HEK293 (cell line): ENCODE results near the gene HECTD2.

Experiments used
- CTCF ChIA-PET: fragments of 350-600 bp; formaldehyde crosslinking; extraction: SDS; loops from one replicate; lab custom pipeline; 2021; ENCODE audit warnings: antibody characterized with exemption; lab: Yijun Ruan, JAX
- POLR2A ChIA-PET: fragments of 300-600 bp; formaldehyde crosslinking; extraction: SDS; loops from one replicate; lab custom pipeline; 2020; ENCODE audit warnings: antibody characterized with exemption, inconsistent platforms; lab: Yijun Ruan, JAX
- H3K27ac ChIP-seq: fragments of 200-500 bp; sonication (Bioruptor generic); 2 replicates; pipeline ENCODE4 v1.5.1; 2014; ENCODE audit warnings: low read depth, low read length, control low read depth, inconsistent platforms; ENCODE audit errors: extremely low read depth
- H3K36me3 ChIP-seq, 2 experiments: fragments of 200-500 bp in 1 of 2; sonication (Bioruptor generic) in 1 of 2; 1 replicate in 1 of 2; 2 replicates in 1 of 2; pipeline ENCODE4 v1.5.1; 2014 to 2017; ENCODE audit warnings: inconsistent platforms in 2 of 2, low read length in 2 of 2; ENCODE audit not compliant: control insufficient read depth in 2 of 2, insufficient read depth in 1 of 2
- H3K4me1 ChIP-seq: fragments of 200-500 bp; sonication (Bioruptor generic); 2 replicates; pipeline ENCODE4 v1.5.1; 2014; ENCODE audit warnings: mild to moderate bottlenecking, low read length, inconsistent platforms; ENCODE audit not compliant: control insufficient read depth, insufficient read depth
- H3K4me3 ChIP-seq: 2 replicates; pipeline ENCODE4 v1.5.1; 2011; ENCODE audit warnings: low read depth, mild to moderate bottlenecking, control low read depth, low read length, moderate library complexity
- H3K9me3 ChIP-seq: fragments of 200-500 bp; sonication (Bioruptor generic); 2 replicates; pipeline ENCODE4 v1.5.1; 2014; ENCODE audit warnings: low read depth, low read length, inconsistent platforms; ENCODE audit not compliant: control insufficient read depth, insufficient read depth
- GLIS2 ChIP-seq: fragments of 450-650 bp; formaldehyde crosslinking; IDR thresholded peaks from 2 replicates; pipeline ENCODE4 v1.5.1; 2016; ENCODE audit warnings: missing biosample characterization, missing genetic modification characterization
- HOXD13 ChIP-seq: sonication (generic); formaldehyde crosslinking; IDR thresholded peaks from 2 replicates; pipeline ENCODE4 v1.8.0; 2022; ENCODE audit warnings: missing genetic modification reagents, borderline replicate concordance
- IKZF3 ChIP-seq: fragments of 450-650 bp; IDR thresholded peaks from 2 replicates; pipeline ENCODE4 v1.5.0; 2018; ENCODE audit warnings: missing biosample characterization, mild to moderate bottlenecking, missing genetic modification characterization, moderate library complexity
- KLF10 ChIP-seq: fragments of 450-650 bp; IDR thresholded peaks from 2 replicates; pipeline ENCODE4 v1.5.1; 2018; ENCODE audit warnings: missing biosample characterization, mild to moderate bottlenecking, missing genetic modification characterization
- KLF16 ChIP-seq: fragments of 450-650 bp; formaldehyde crosslinking; IDR thresholded peaks from 2 replicates; pipeline ENCODE4 v1.5.1; 2017; ENCODE audit warnings: missing biosample characterization, missing genetic modification characterization
- MYNN ChIP-seq: fragments of 450-650 bp; formaldehyde crosslinking; IDR thresholded peaks from 2 replicates; pipeline ENCODE4 v1.5.1; 2016; ENCODE audit warnings: missing biosample characterization, missing genetic modification characterization, borderline replicate concordance
- SP2 ChIP-seq: fragments of 450-650 bp; formaldehyde crosslinking; IDR thresholded peaks from 2 replicates; pipeline ENCODE4 v1.5.1; 2016; ENCODE audit warnings: missing biosample characterization, missing genetic modification characterization
- SP7 ChIP-seq: fragments of 450-650 bp; formaldehyde crosslinking; IDR thresholded peaks from 2 replicates; pipeline ENCODE4 v1.5.1; 2016; ENCODE audit warnings: missing biosample characterization, missing genetic modification characterization
- TRIM28 ChIP-seq: IDR thresholded peaks from 2 replicates; pipeline ENCODE4 v1.6.1; 2011; ENCODE audit warnings: low read length, control low read depth, borderline replicate concordance
- ZBTB17 ChIP-seq: fragments of 450-650 bp; formaldehyde crosslinking; IDR thresholded peaks from 2 replicates; pipeline ENCODE4 v1.5.1; 2016; ENCODE audit warnings: missing biosample characterization, missing genetic modification characterization
- ZBTB8A ChIP-seq: fragments of 450-650 bp; formaldehyde crosslinking; IDR thresholded peaks from 2 replicates; pipeline ENCODE4 v1.5.1; 2016; ENCODE audit warnings: missing biosample characterization, missing genetic modification characterization
- ZFHX2 ChIP-seq: fragments of 450-650 bp; formaldehyde crosslinking; conservative IDR thresholded peaks from 2 replicates; pipeline ENCODE4 v1.5.1; 2016; ENCODE audit warnings: missing biosample characterization, missing genetic modification characterization
- ZNF10 ChIP-seq: fragments of 450-650 bp; formaldehyde crosslinking; IDR thresholded peaks from 2 replicates; pipeline ENCODE4 v1.5.1; 2017; ENCODE audit warnings: missing biosample characterization, missing genetic modification characterization
- ZNF341 ChIP-seq: fragments of 450-650 bp; formaldehyde crosslinking; IDR thresholded peaks from 2 replicates; pipeline ENCODE4; 2016; ENCODE audit warnings: low read depth, missing biosample characterization, missing genetic modification characterization
- ZNF366 ChIP-seq: fragments of 450-650 bp; formaldehyde crosslinking; conservative IDR thresholded peaks from 2 replicates; pipeline ENCODE4 v1.5.1; 2016; ENCODE audit warnings: missing biosample characterization, missing genetic modification characterization
- ZNF37A ChIP-seq: fragments of 450-650 bp; IDR thresholded peaks from 2 replicates; pipeline ENCODE4 v1.5.1; 2018; ENCODE audit warnings: missing biosample characterization, missing genetic modification characterization
- ZNF549 ChIP-seq: fragments of 450-650 bp; IDR thresholded peaks from 2 replicates; pipeline ENCODE4 v1.5.1; 2018; ENCODE audit warnings: missing biosample characterization, missing genetic modification characterization, mild to moderate bottlenecking, inconsistent platforms, moderate library complexity
- ZNF561 ChIP-seq: fragments of 450-650 bp; IDR thresholded peaks from 2 replicates; pipeline ENCODE4 v1.5.1; 2018; ENCODE audit warnings: missing biosample characterization, missing genetic modification characterization, borderline replicate concordance
- ZNF654 ChIP-seq: fragments of 450-650 bp; formaldehyde crosslinking; IDR thresholded peaks from 2 replicates; pipeline ENCODE4 v1.5.1; 2016; ENCODE audit warnings: low read depth, missing biosample characterization, missing genetic modification characterization
- ZNF830 ChIP-seq: fragments of 450-650 bp; IDR thresholded peaks from 2 replicates; pipeline ENCODE4 v1.5.0; 2018; ENCODE audit warnings: missing biosample characterization, missing genetic modification characterization, low read depth, mild to moderate bottlenecking, moderate library complexity
- TF ChIP-seq, protein P1 (sequence below): fragments of 450-650 bp; formaldehyde crosslinking; IDR thresholded peaks from 2 replicates; pipeline ENCODE4 v1.5.1; 2016; ENCODE audit warnings: missing biosample characterization, missing genetic modification characterization
- TF ChIP-seq, protein P2 (sequence below): fragments of 450-650 bp; formaldehyde crosslinking; IDR thresholded peaks from 2 replicates; pipeline ENCODE4 v1.5.1; 2016; ENCODE audit warnings: missing biosample characterization, missing genetic modification characterization
- TF ChIP-seq, protein P3 (sequence below): fragments of 450-650 bp; formaldehyde crosslinking; conservative IDR thresholded peaks from 2 replicates; pipeline ENCODE4 v1.5.1; 2016; ENCODE audit warnings: low read depth, missing biosample characterization, missing genetic modification characterization

HECTD2 gene

DNA sequence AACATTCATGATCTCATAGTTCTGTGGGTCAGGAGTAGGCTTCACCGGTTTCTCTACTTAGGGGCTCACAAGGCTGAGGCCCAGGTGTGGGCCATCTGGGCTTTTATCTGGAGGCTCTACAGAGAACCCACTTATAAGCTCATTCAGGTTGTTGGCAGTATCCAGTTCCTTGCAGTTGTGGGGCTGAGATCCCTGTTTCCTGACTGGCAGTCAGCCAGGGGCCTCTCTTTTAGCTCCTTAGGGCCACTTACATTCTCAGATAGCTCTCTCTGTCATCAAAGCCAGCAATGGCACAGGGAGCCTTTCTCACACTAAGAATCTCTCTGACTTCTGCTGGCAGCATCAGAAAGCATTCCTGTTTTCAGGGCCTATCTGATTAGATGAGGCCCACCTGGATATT lies 18.2 kb upstream of the HECTD2 start:
- POLR2A ChIA-PET, result interaction anchor here (0.6 kb wide), 1 partner anchor 96 kb away, joined by 5 read pairs; no protein-coding TSS in a partner anchor
- CTCF ChIA-PET, result interaction anchor here (0.5 to 2.7 kb wide), 5 partner anchors 16 to 1070 kb away, joined by 3 to 16 read pairs (median 6); no protein-coding TSS in a partner anchor
- TF ChIP-seq TRIM28, result no peak
- 0 out of 2 replicates have a peak, but pooled peaks have one; percentile 19 for TF ChIP-seq ZNF10

DNA sequence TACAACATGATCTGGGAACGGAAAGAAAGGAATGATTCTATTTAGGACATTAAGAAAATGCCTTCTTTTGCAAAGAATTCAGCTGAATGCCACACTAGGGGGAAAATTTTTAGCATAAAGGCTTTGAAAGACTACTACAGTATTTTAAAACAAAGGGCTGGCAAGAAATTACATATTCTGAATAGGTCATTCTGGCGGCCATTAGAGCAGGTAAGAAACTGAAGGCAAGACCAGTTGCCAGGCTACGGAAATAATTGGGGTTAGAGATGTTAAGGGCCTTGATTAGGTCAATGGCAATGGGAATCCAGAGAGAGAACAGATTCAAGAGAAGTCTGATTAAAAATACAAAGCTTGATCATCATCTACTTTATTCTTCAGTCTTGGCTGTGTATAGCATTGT lies 3.8 kb upstream of the HECTD2 start:
- Histone ChIP-seq H3K4me3 (no peak overlapping the region), H3K27ac (no peak overlapping the region), H3K36me3 (no peaks in the 10 kb centered on the region), H3K9me3 (no peaks in the 10 kb centered on the region), H3K4me1 (no peaks in the 10 kb centered on the region)
- TF ChIP-seq HOXD13 (CRISPR knock-in tag) (no peak), ZNF561 (tag by site-specific recombination) (no peak), ZBTB8A (tag by site-specific recombination) (no peak), ZNF549 (tag by site-specific recombination) (no peak), SP2 (tag by site-specific recombination) (no peak)
- TF ChIP-seq, protein P1, sequence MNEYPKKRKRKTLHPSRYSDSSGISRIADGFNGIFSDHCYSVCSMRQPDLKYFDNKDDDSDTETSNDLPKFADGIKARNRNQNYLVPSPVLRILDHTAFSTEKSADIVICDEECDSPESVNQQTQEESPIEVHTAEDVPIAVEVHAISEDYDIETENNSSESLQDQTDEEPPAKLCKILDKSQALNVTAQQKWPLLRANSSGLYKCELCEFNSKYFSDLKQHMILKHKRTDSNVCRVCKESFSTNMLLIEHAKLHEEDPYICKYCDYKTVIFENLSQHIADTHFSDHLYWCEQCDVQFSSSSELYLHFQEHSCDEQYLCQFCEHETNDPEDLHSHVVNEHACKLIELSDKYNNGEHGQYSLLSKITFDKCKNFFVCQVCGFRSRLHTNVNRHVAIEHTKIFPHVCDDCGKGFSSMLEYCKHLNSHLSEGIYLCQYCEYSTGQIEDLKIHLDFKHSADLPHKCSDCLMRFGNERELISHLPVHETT (tag by site-specific recombination), result no peak
- TF ChIP-seq, protein P2, sequence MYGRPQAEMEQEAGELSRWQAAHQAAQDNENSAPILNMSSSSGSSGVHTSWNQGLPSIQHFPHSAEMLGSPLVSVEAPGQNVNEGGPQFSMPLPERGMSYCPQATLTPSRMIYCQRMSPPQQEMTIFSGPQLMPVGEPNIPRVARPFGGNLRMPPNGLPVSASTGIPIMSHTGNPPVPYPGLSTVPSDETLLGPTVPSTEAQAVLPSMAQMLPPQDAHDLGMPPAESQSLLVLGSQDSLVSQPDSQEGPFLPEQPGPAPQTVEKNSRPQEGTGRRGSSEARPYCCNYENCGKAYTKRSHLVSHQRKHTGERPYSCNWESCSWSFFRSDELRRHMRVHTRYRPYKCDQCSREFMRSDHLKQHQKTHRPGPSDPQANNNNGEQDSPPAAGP (tag by site-specific recombination), result no peak
- ChIA-PET CTCF (no interaction called here), POLR2A (interaction anchor here (0.6 kb wide), 1 partner anchor 1796 kb away, joined by 3 read pairs; no protein-coding TSS in a partner anchor)

More for the DNA sequence above, 18.2 kb upstream of the HECTD2 start:
- no peak overlapping the region for H3K27ac ChIP-seq
- H3K9me3 ChIP-seq, result no peaks in the 10 kb centered on the region
- H3K4me1 ChIP-seq, result peaks cover 3% of the 10 kb centered on the region; the same call in 1 of the 2 replicates
- no peak overlapping the region for H3K4me3 ChIP-seq
- no peaks in the 10 kb centered on the region for H3K36me3 ChIP-seq

DNA sequence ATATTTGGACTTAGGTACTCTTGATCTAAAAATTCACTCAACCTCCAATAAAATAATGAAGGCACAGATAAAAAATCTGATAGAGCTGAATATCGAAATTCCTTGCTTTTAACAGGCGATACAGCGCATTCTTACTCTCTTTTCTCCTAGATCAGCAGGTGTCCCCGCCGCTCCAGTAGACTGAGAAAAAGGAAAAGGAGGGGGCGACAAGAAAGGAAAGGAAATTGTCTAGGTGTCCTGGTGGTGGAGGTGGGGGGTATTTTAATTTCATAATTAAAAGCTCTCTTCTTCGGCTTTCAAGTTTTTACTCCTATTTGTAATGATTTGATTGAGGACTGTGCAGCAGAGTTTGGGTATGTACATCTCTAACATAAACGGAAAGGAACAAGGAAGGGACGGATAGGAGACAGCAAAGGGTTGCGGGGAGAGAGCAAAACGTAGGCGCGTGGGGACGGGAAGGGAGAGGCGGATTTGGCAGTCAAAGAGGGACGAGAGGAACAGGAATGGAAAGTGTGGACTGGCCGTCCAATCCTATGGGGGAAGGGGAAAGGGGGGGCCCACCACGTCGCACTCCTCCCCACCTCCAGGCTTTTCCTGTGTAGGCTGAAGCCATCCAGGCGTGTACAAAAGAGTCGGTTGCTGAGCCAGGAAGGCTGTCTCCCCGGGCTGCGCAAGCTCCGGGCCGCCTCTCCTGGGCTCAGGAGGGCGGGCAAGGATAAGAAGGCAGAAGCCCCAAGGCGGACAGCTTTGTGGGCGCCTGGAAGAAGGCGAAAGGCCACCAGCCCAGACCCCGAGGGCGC lies 875 bp upstream of the HECTD2 start:
- no peaks in the 10 kb centered on the region for H3K9me3 ChIP-seq
- ChIA-PET CTCF (interaction anchor here (0.6 to 1.9 kb wide), 6 partner anchors 19 to 498 kb away, joined by 3 to 10 read pairs (median 4); no protein-coding TSS in a partner anchor), POLR2A (interaction anchor here (0.5 to 1.1 kb wide), 5 partner anchors 9 to 199 kb away, joined by 3 to 6 read pairs (median 4); no protein-coding TSS in a partner anchor)
- peak overlapping the region; percentile 99 for H3K27ac ChIP-seq
- H3K4me1 ChIP-seq, result peaks cover 12% of the 10 kb centered on the region
- H3K36me3 ChIP-seq, result no peaks in the 10 kb centered on the region
- H3K4me3 ChIP-seq, result peak overlapping the region; percentile 87
- peak; percentile 86 for TF ChIP-seq ZNF341 (tag by site-specific recombination)
- TF ChIP-seq GLIS2, result peak; percentile 96
- TF ChIP-seq ZNF830 (tag by site-specific recombination), result no peak
- TF ChIP-seq ZNF654 (tag by site-specific recombination), result peak; percentile 11; the same call in 1 of the 2 replicates
- TF ChIP-seq, protein P3, sequence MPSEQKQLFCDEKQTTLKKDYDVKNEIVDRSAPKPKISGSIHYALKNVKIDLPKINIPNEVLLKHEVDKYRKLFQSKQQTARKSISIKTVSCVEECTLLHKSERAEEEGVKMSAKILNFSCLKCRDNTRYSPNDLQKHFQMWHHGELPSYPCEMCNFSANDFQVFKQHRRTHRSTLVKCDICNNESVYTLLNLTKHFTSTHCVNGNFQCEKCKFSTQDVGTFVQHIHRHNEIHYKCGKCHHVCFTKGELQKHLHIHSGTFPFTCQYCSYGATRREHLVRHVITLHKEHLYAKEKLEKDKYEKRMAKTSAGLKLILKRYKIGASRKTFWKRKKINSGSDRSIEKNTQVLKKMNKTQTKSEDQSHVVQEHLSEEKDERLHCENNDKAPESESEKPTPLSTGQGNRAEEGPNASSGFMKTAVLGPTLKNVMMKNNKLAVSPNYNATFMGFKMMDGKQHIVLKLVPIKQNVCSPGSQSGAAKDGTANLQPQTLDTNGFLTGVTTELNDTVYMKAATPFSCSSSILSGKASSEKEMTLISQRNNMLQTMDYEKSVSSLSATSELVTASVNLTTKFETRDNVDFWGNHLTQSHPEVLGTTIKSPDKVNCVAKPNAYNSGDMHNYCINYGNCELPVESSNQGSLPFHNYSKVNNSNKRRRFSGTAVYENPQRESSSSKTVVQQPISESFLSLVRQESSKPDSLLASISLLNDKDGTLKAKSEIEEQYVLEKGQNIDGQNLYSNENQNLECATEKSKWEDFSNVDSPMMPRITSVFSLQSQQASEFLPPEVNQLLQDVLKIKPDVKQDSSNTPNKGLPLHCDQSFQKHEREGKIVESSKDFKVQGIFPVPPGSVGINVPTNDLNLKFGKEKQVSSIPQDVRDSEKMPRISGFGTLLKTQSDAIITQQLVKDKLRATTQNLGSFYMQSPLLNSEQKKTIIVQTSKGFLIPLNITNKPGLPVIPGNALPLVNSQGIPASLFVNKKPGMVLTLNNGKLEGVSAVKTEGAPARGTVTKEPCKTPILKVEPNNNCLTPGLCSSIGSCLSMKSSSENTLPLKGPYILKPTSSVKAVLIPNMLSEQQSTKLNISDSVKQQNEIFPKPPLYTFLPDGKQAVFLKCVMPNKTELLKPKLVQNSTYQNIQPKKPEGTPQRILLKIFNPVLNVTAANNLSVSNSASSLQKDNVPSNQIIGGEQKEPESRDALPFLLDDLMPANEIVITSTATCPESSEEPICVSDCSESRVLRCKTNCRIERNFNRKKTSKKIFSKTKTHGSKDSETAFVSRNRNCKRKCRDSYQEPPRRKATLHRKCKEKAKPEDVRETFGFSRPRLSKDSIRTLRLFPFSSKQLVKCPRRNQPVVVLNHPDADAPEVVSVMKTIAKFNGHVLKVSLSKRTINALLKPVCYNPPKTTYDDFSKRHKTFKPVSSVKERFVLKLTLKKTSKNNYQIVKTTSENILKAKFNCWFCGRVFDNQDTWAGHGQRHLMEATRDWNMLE (tag by site-specific recombination), result peak; percentile 9; the same call in 1 of the 2 replicates
- peak; percentile 65; the same call in 1 of the 2 replicates for TF ChIP-seq KLF16
- TF ChIP-seq TRIM28, result peak; percentile 77; the same call in 1 of the 2 replicates
- peak; percentile 6; the same call in 1 of the 2 replicates for TF ChIP-seq IKZF3
- peak; percentile 89 for TF ChIP-seq ZNF366 (tag by site-specific recombination)
- TF ChIP-seq MYNN, result 0 out of 2 replicates have a peak, but pooled peaks have one; percentile 7
- TF ChIP-seq ZFHX2 (tag by site-specific recombination), result peak; percentile 96
- TF ChIP-seq KLF10 (tag by site-specific recombination), result no peak
- no peak for TF ChIP-seq ZNF37A (tag by site-specific recombination)
- peak; percentile 70; the same call in 1 of the 2 replicates for TF ChIP-seq SP7 (tag by site-specific recombination)
- peak; percentile 93 for TF ChIP-seq ZBTB17 (tag by site-specific recombination)
